Testis (tissue), 2 donors: Measurements from ENCODE around the gene MTSS2.

Experiments
- POLR2A ChIP-seq: fragments of 450-650 bp; IDR thresholded peaks from one replicate; pipeline ENCODE4 v1.6.1; 2017; ENCODE audit warnings: antibody characterized with exemption, mild to moderate bottlenecking, moderate library complexity
- TF ChIP-seq, protein P1 (sequence below), 3 experiments: fragments of 450-650 bp in 2 of 3; fragments of 200-600 bp in 1 of 3; sonication (generic) in 1 of 3; IDR thresholded peaks; one replicate each; pipeline ENCODE4 v1.5.1; 2016 to 2019; ENCODE audit warnings: antibody characterized with exemption in 3 of 3, mild to moderate bottlenecking in 2 of 3, moderate library complexity in 1 of 3

DNA sequence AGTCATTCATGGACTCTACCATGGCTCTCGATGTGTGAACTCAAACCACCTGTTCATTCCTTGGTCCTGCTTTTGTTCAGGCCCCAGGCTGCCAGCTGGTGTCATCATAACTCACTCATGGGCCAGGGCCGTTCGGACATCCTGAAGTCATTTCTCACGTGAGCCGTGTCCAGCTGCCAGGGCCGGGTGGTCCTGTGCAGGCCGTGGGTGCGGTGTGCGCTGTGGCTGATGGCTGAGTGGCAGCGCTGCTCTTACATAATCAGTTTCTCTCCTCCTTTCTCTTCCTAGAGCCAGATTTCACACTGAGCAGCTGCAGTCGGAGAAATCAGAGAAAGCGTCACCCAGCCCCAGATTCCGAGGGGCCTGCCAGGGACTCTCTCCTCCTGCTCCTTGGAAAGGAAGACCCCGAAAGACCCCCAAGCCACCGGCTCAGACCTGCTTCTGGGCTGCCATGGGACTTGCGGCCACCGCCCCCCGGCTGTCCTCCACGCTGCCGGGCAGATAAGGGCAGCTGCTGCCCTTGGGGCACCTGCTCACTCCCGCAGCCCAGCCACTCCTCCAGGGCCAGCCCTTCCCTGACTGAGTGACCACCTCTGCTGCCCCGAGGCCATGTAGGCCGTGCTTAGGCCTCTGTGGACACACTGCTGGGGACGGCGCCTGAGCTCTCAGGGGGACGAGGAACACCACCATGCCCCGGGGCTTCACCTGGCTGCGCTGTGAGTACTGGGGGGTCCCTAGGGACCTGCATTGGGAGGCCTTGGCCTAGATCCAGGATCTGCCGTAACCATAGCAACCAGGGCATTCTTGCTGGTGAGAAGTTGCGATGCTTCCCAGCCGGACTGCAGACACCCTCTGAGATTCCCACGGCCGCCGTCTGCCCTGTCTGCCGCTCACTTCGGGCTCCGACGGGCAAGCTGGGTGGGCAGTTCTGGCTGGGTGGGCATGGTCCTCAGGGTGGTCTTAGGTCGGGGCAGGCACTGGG, 39.3 kb downstream of the MTSS2 start, which contains the start of gene IL34:
- TF ChIP-seq POLR2A = no peak
- TF ChIP-seq, protein P1, sequence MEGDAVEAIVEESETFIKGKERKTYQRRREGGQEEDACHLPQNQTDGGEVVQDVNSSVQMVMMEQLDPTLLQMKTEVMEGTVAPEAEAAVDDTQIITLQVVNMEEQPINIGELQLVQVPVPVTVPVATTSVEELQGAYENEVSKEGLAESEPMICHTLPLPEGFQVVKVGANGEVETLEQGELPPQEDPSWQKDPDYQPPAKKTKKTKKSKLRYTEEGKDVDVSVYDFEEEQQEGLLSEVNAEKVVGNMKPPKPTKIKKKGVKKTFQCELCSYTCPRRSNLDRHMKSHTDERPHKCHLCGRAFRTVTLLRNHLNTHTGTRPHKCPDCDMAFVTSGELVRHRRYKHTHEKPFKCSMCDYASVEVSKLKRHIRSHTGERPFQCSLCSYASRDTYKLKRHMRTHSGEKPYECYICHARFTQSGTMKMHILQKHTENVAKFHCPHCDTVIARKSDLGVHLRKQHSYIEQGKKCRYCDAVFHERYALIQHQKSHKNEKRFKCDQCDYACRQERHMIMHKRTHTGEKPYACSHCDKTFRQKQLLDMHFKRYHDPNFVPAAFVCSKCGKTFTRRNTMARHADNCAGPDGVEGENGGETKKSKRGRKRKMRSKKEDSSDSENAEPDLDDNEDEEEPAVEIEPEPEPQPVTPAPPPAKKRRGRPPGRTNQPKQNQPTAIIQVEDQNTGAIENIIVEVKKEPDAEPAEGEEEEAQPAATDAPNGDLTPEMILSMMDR (IDR thresholded peaks at IDR 0.05) = no peak
